ENCODE data around the gene AKAP9.
"Not testable (repeated sequence)": the region's sequence is repeated elsewhere in the genome, so short reads cannot be mapped to it uniquely, and the experiment has no call there.

Gene AKAP9

GRCh38 chr7:92137557-92137956, 196.9 kb downstream of the AKAP9 start:
- DNase-seq = no peak

GRCh38 chr7:92141161-92141560, 200.5 kb downstream of the AKAP9 start:
- no peak for DNase-seq

GRCh38 chr7:92142791-92143190, 202.1 kb downstream of the AKAP9 start:
- DNase-seq = not testable (repeated sequence)

GRCh38 chr7:92143192-92143880, 202.7 kb downstream of the AKAP9 start:
- not testable (repeated sequence) for DNase-seq

- DNase-seq = no peak
These were observed 209.1 kb downstream of the AKAP9 start for GRCh38 chr7:92149736-92150239.

- no peak for DNase-seq
These were observed 209.9 kb downstream of the AKAP9 start for GRCh38 chr7:92150450-92151017.

GRCh38 chr7:92155108-92155739, 214.6 kb downstream of the AKAP9 start:
- no peak for DNase-seq

GRCh38 chr7:92156990-92157389, 216.3 kb downstream of the AKAP9 start:
- DNase-seq = no peak

- no peak for DNase-seq
These were observed 218.3 kb downstream of the AKAP9 start for GRCh38 chr7:92158660-92159575.
